Duodenal mucosa (tissue), 2 donors: ENCODE measurements around the gene TRMT1.
A peak's percentile ranks its signal among the peaks of the same experiment; 100 is the strongest.
"Not testable (repeated sequence)": the region's sequence is repeated elsewhere in the genome, so short reads cannot be mapped to it uniquely, and the experiment has no call there.

Source experiments
- H3K27ac ChIP-seq: one replicate; pipeline ENCODE4 v1.7.0; 2013; ENCODE audit warnings: low read depth, low read length
- H3K27me3 ChIP-seq, 2 donors: one replicate each; pipeline ENCODE4 v1.7.0; 2013; ENCODE audit warnings: low read length in 2 of 2, control low read depth in 1 of 2; ENCODE audit not compliant: insufficient read depth in 2 of 2, control insufficient read depth in 1 of 2
- H3K36me3 ChIP-seq, 2 donors: one replicate each; pipeline ENCODE4 v1.7.0; 2013; ENCODE audit warnings: low read length in 2 of 2, control low read depth in 1 of 2; ENCODE audit not compliant: insufficient read depth in 2 of 2, control insufficient read depth in 1 of 2
- H3K4me1 ChIP-seq, 2 donors: one replicate each; pipeline ENCODE4 v1.7.0; 2013; ENCODE audit warnings: low read length in 2 of 2, control low read depth in 1 of 2; ENCODE audit not compliant: insufficient read depth in 2 of 2, control insufficient read depth in 1 of 2
- H3K4me3 ChIP-seq, 2 donors: one replicate each; pipeline ENCODE4 v1.7.0; 2013; ENCODE audit warnings: low read length in 2 of 2, low read depth in 1 of 2
- H3K9ac ChIP-seq, 2 donors: one replicate each; pipeline ENCODE4 v1.7.0; 2013; ENCODE audit warnings: low read length in 2 of 2, low read depth in 1 of 2
- H3K9me3 ChIP-seq, 2 donors: one replicate each; pipeline ENCODE4 v1.7.0; 2013; ENCODE audit warnings: low read length in 2 of 2, control low read depth in 1 of 2; ENCODE audit not compliant: control insufficient read depth in 1 of 2

TRMT1 gene

GRCh38 chr19:13116282-13117175 is at the start of gene TRMT1:
TSS of gene TRMT1 (minus strand) at chr19:13116740. CDS start at chr19:13116399, 341 bp downstream.
- H3K4me1 ChIP-seq: peaks cover 32 to 40% of the 10 kb centered on the region in 2 donors
- peak within 1 kb of the TSS; percentile 75 to 77 for H3K9ac ChIP-seq
- H3K27me3 ChIP-seq: no peaks in the 10 kb centered on the region
- H3K4me3 ChIP-seq: peak within 1 kb of the TSS; percentile 94 to 99
- H3K27ac ChIP-seq: peak within 1 kb of the TSS; percentile 63
- peaks cover 0 to 7% of the 10 kb centered on the region in 2 donors for H3K36me3 ChIP-seq
- no peaks in the 10 kb centered on the region for H3K9me3 ChIP-seq

- H3K9me3 ChIP-seq, H3K9ac ChIP-seq, H3K4me3 ChIP-seq, H3K36me3 ChIP-seq, H3K27me3 ChIP-seq: not testable (repeated sequence)
- peaks cover 47 to 59% of the 10 kb centered on the region in 2 donors for H3K4me1 ChIP-seq
- H3K27ac ChIP-seq: peak overlapping the region; percentile 28
Observed at GRCh38 chr19:13166151-13166550, 49.6 kb upstream of the TRMT1 start.

DNA sequence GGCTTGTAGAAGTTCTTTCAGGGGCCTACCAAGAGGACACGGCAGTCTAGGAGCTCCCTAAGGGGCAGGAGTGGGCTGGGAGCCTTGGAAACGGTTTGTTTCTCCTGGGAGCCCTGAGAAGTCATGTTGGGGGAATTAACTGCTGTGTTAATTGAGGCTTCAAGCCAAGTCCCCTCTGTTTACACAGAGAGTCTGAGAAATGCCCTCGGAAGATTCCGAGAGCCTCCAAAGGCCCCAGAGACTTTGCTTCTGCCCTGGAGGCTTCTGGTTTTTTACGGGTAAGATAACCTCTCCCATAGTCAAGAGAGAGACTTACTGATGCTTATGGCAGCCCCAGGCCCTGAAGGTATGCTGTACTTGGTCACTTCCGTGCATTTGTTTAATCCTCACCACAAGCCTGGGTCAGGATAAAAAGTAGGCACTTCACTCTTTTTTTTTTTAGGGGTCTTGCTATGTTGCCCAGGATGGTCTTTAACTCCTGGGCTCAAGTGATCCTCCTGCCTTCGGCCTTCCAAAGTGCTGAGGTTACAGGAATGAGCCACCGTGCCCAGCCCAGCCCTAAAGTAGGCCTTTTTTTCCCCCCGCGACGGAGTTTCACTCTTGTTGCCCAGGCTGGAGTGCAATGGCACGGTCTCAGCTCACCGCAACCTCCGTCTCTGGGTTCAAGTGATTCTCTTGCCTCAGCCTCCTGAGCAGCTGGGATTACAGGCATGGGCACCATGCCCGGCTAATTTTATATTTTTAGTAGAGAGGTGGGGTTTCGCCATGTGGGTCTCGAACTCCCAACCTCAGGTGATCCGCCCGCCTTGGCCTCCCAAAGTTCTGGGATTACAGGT is 48.8 kb upstream of the TRMT1 start:
- H3K9ac ChIP-seq: peak overlapping the region; percentile 70 to 79
- H3K27me3 ChIP-seq: no peaks in the 10 kb centered on the region
- H3K4me3 ChIP-seq: no peak overlapping the region
- H3K27ac ChIP-seq: peak overlapping the region; percentile 96
- H3K4me1 ChIP-seq: peaks cover 47 to 59% of the 10 kb centered on the region in 2 donors
- H3K36me3 ChIP-seq: no peaks in the 10 kb centered on the region
- H3K9me3 ChIP-seq: no peaks in the 10 kb centered on the region

GRCh38 chr19:13164343-13165161 is 48.0 kb upstream of the TRMT1 start:
- Histone ChIP-seq H3K27ac (peak overlapping the region; percentile 96), H3K4me1 (peaks cover 40 to 56% of the 10 kb centered on the region in 2 donors), H3K36me3 (no peaks in the 10 kb centered on the region), H3K4me3 (peak overlapping the region; percentile 58 to 67), H3K9me3 (no peaks in the 10 kb centered on the region), H3K9ac (peak overlapping the region; percentile 70 to 79), H3K27me3 (no peaks in the 10 kb centered on the region)

GRCh38 chr19:13163609-13164342 is 47.2 kb upstream of the TRMT1 start:
- Histone ChIP-seq H3K9me3 (no peaks in the 10 kb centered on the region), H3K27ac (peak overlapping the region; percentile 96), H3K4me3 (peak overlapping the region; percentile 65 to 67), H3K9ac (peak overlapping the region; percentile 70 to 87), H3K4me1 (peaks cover 35 to 49% of the 10 kb centered on the region in 2 donors), H3K27me3 (no peaks in the 10 kb centered on the region), H3K36me3 (no peaks in the 10 kb centered on the region)

- Histone ChIP-seq H3K9me3 (no peaks in the 10 kb centered on the region), H3K36me3 (no peaks in the 10 kb centered on the region), H3K27ac (peak overlapping the region; percentile 96), H3K4me1 (peaks cover 33 to 42% of the 10 kb centered on the region in 2 donors), H3K27me3 (no peaks in the 10 kb centered on the region), H3K4me3 (peak overlapping the region; percentile 56 to 65), H3K9ac (peak overlapping the region; percentile 70 to 87)
Observed at GRCh38 chr19:13162724-13163608, 46.4 kb upstream of the TRMT1 start.

GRCh38 chr19:13160557-13160956 is 44.0 kb upstream of the TRMT1 start:
- Histone ChIP-seq H3K4me1 (peaks cover 31 to 44% of the 10 kb centered on the region in 2 donors), H3K27me3 (no peaks in the 10 kb centered on the region), H3K4me3 (no peak overlapping the region), H3K9me3 (no peaks in the 10 kb centered on the region), H3K9ac (no peak overlapping the region), H3K36me3 (no peaks in the 10 kb centered on the region), H3K27ac (no peak overlapping the region)

- Histone ChIP-seq H3K27me3 (no peaks in the 10 kb centered on the region), H3K4me1 (peaks cover 25 to 42% of the 10 kb centered on the region in 2 donors), H3K36me3 (no peaks in the 10 kb centered on the region), H3K9me3 (no peaks in the 10 kb centered on the region), H3K9ac (no peak overlapping the region), H3K27ac (no peak overlapping the region), H3K4me3 (no peak overlapping the region)
Observed at GRCh38 chr19:13159713-13160112, 43.2 kb upstream of the TRMT1 start.
